Measurements from ENCODE around the gene PLSCR2. TPM values are rescaled to one million over a fixed set of nuclear protein-coding genes. Genes with fewer than 3 reads are reported as not detected.
A peak's percentile ranks its signal among the peaks of the same experiment; 100 is the strongest.
"Not testable (repeated sequence)": the region's sequence is repeated elsewhere in the genome, so short reads cannot be mapped to it uniquely, and the experiment has no call there.

PLSCR2 gene
- total RNA-seq, 2 experiments from 2014 or later, result not detected

- ChIA-PET CTCF (interaction anchor here (0.9 kb wide), 1 partner anchor 9 kb away, joined by 3 read pairs; no protein-coding TSS in a partner anchor), POLR2A (interaction anchor here (1.0 to 1.2 kb wide), 2 partner anchors 29 to 45 kb away, joined by 3 to 6 read pairs; partner anchors contain the start of gene PLSCR1)
- peak overlapping the region; percentile 67 for H3K27ac Mint-ChIP-seq
- peaks cover 9% of the 10 kb centered on the region for H3K9me3 Mint-ChIP-seq
- H3K27me3 Mint-ChIP-seq, result peaks cover 10% of the 10 kb centered on the region
- peak; percentile 54 for DNase-seq
- peaks cover 17% of the 10 kb centered on the region for H3K4me1 Mint-ChIP-seq
- peaks cover 1% of the 10 kb centered on the region for H3K36me3 Mint-ChIP-seq (ENCODE audit: low read depth)
- peak overlapping the region; percentile 52 for H3K4me3 Mint-ChIP-seq
These were observed 28.8 kb upstream of the PLSCR2 start for GRCh38 chr3:146498002-146498736.

- not testable (repeated sequence) for H3K9me3 Mint-ChIP-seq; H3K36me3 Mint-ChIP-seq (ENCODE audit: low read depth); DNase-seq; H3K27ac Mint-ChIP-seq; H3K4me3 Mint-ChIP-seq
- ChIA-PET CTCF (interaction anchor here (0.9 kb wide), 1 partner anchor 10 kb away, joined by 3 read pairs; no protein-coding TSS in a partner anchor), POLR2A (interaction anchor here (1.0 to 1.2 kb wide), 2 partner anchors 30 to 46 kb away, joined by 3 to 6 read pairs; partner anchors contain the start of gene PLSCR1)
- Mint-ChIP-seq H3K27me3 (peaks cover 18% of the 10 kb centered on the region), H3K4me1 (peaks cover 17% of the 10 kb centered on the region)
These were observed 27.9 kb upstream of the PLSCR2 start for GRCh38 chr3:146497145-146497843.

GRCh38 chr3:146496726-146497125, 27.4 kb upstream of the PLSCR2 start:
- Mint-ChIP-seq H3K4me1 (peaks cover 17% of the 10 kb centered on the region), H3K27ac (no peak overlapping the region), H3K27me3 (peaks cover 24% of the 10 kb centered on the region), H3K4me3 (no peak overlapping the region), H3K36me3 (ENCODE audit: low read depth) (no peaks in the 10 kb centered on the region), H3K9me3 (peaks cover 9% of the 10 kb centered on the region)
- no peak for DNase-seq
- ChIA-PET CTCF (no interaction called here), POLR2A (no interaction called here)

GRCh38 chr3:146496251-146496650, 26.9 kb upstream of the PLSCR2 start:
- POLR2A ChIA-PET, result no interaction called here

GRCh38 chr3:146493761-146494160, 24.4 kb upstream of the PLSCR2 start:
- CTCF ChIA-PET, result interaction anchor here (0.7 kb wide), 2 partner anchors 123 to 639 kb away, joined by 3 to 9 read pairs; no protein-coding TSS in a partner anchor
- POLR2A ChIA-PET, result no interaction called here

More at GRCh38 chr3:146496251-146496650, 26.9 kb upstream of the PLSCR2 start:
- no peak overlapping the region for H3K4me3 Mint-ChIP-seq
- no peak for DNase-seq
- CTCF ChIA-PET, result no interaction called here
- H3K9me3 Mint-ChIP-seq, result peaks cover 9% of the 10 kb centered on the region
- no peaks in the 10 kb centered on the region for H3K36me3 Mint-ChIP-seq (ENCODE audit: low read depth)
- peaks cover 24% of the 10 kb centered on the region for H3K27me3 Mint-ChIP-seq
- no peak overlapping the region for H3K27ac Mint-ChIP-seq
- H3K4me1 Mint-ChIP-seq, result peaks cover 17% of the 10 kb centered on the region

GRCh38 chr3:146493221-146493620, 23.9 kb upstream of the PLSCR2 start:
- ChIA-PET POLR2A (no interaction called here), CTCF (interaction anchor here (0.7 kb wide), 2 partner anchors 122 to 639 kb away, joined by 3 to 9 read pairs; no protein-coding TSS in a partner anchor)
- Mint-ChIP-seq H3K4me3 (no peak overlapping the region), H3K36me3 (ENCODE audit: low read depth) (no peaks in the 10 kb centered on the region), H3K4me1 (peaks cover 11% of the 10 kb centered on the region), H3K9me3 (peaks cover 14% of the 10 kb centered on the region), H3K27ac (no peak overlapping the region), H3K27me3 (peaks cover 39% of the 10 kb centered on the region)
- no peak for DNase-seq

More at GRCh38 chr3:146493761-146494160, 24.4 kb upstream of the PLSCR2 start:
- no peak overlapping the region for H3K27ac Mint-ChIP-seq
- no peaks in the 10 kb centered on the region for H3K36me3 Mint-ChIP-seq (ENCODE audit: low read depth)
- peaks cover 38% of the 10 kb centered on the region for H3K27me3 Mint-ChIP-seq
- H3K4me1 Mint-ChIP-seq, result peaks cover 17% of the 10 kb centered on the region
- H3K9me3 Mint-ChIP-seq, result peaks cover 14% of the 10 kb centered on the region
- DNase-seq, result no peak
- no peak overlapping the region for H3K4me3 Mint-ChIP-seq

GRCh38 chr3:146491303-146491702, 21.9 kb upstream of the PLSCR2 start:
- CTCF ChIA-PET, result no interaction called here
- no peak for DNase-seq
- Mint-ChIP-seq H3K27me3 (peaks cover 48% of the 10 kb centered on the region), H3K4me1 (peaks cover 2% of the 10 kb centered on the region), H3K4me3 (no peak overlapping the region), H3K36me3 (ENCODE audit: low read depth) (no peaks in the 10 kb centered on the region), H3K9me3 (peaks cover 6% of the 10 kb centered on the region), H3K27ac (no peak overlapping the region)
- POLR2A ChIA-PET, result interaction anchor here (0.9 kb wide), 1 partner anchor 22 kb away, joined by 3 read pairs; no protein-coding TSS in a partner anchor

GRCh38 chr3:146485297-146485696, 15.9 kb upstream of the PLSCR2 start:
- no peaks in the 10 kb centered on the region for H3K4me1 Mint-ChIP-seq
- H3K9me3 Mint-ChIP-seq, result peaks cover 12% of the 10 kb centered on the region
- no peaks in the 10 kb centered on the region for H3K36me3 Mint-ChIP-seq (ENCODE audit: low read depth)
- peaks cover 40% of the 10 kb centered on the region for H3K27me3 Mint-ChIP-seq
- POLR2A ChIA-PET, result no interaction called here
- no peak for DNase-seq
- H3K27ac Mint-ChIP-seq, result no peak overlapping the region
- CTCF ChIA-PET, result no interaction called here
- H3K4me3 Mint-ChIP-seq, result no peak overlapping the region

- H3K27ac Mint-ChIP-seq, result no peak overlapping the region
- CTCF ChIA-PET, result no interaction called here
- peaks cover 24% of the 10 kb centered on the region for H3K27me3 Mint-ChIP-seq
- H3K4me3 Mint-ChIP-seq, result no peak overlapping the region
- DNase-seq, result no peak
- POLR2A ChIA-PET, result no interaction called here
- H3K9me3 Mint-ChIP-seq, result no peaks in the 10 kb centered on the region
- H3K4me1 Mint-ChIP-seq, result no peaks in the 10 kb centered on the region
- no peaks in the 10 kb centered on the region for H3K36me3 Mint-ChIP-seq (ENCODE audit: low read depth)
These were observed 6.9 kb upstream of the PLSCR2 start for GRCh38 chr3:146476094-146476740.

GRCh38 chr3:146474976-146475375, 5.6 kb upstream of the PLSCR2 start:
- H3K9me3 Mint-ChIP-seq; DNase-seq; H3K4me3 Mint-ChIP-seq; H3K36me3 Mint-ChIP-seq (ENCODE audit: low read depth); POLR2A ChIA-PET; CTCF ChIA-PET; H3K27ac Mint-ChIP-seq; H3K4me1 Mint-ChIP-seq: not testable (repeated sequence)
- peaks cover 15% of the 10 kb centered on the region for H3K27me3 Mint-ChIP-seq

GRCh38 chr3:146473726-146474125, 4.4 kb upstream of the PLSCR2 start:
- Mint-ChIP-seq H3K9me3 (no peaks in the 10 kb centered on the region), H3K4me3 (no peak overlapping the region), H3K27ac (no peak overlapping the region), H3K36me3 (ENCODE audit: low read depth) (no peaks in the 10 kb centered on the region), H3K27me3 (peaks cover 10% of the 10 kb centered on the region), H3K4me1 (peaks cover 9% of the 10 kb centered on the region)
- no peak for DNase-seq
- ChIA-PET POLR2A (no interaction called here), CTCF (no interaction called here)

- peaks cover 9% of the 10 kb centered on the region for H3K4me1 Mint-ChIP-seq
- no peak overlapping the region for H3K4me3 Mint-ChIP-seq
- no peaks in the 10 kb centered on the region for H3K9me3 Mint-ChIP-seq
- H3K27me3 Mint-ChIP-seq, result peaks cover 7% of the 10 kb centered on the region
- H3K27ac Mint-ChIP-seq, result no peak overlapping the region
- POLR2A ChIA-PET, result no interaction called here
- H3K36me3 Mint-ChIP-seq (ENCODE audit: low read depth), result no peaks in the 10 kb centered on the region
- CTCF ChIA-PET, result no interaction called here
- no peak for DNase-seq
These were observed 3.2 kb upstream of the PLSCR2 start for GRCh38 chr3:146472611-146473010.

- H3K4me3 Mint-ChIP-seq, result no peak overlapping the region
- ChIA-PET POLR2A (interaction anchor here (1.5 kb wide), 1 partner anchor 61 kb away, joined by 3 read pairs; no protein-coding TSS in a partner anchor), CTCF (interaction anchor here (0.6 kb wide), 1 partner anchor 120 kb away, joined by 4 read pairs; no protein-coding TSS in a partner anchor)
These were observed 1.7 kb upstream of the PLSCR2 start for GRCh38 chr3:146471012-146471411.

More at GRCh38 chr3:146471012-146471411, 1.7 kb upstream of the PLSCR2 start:
- Mint-ChIP-seq H3K36me3 (ENCODE audit: low read depth) (no peaks in the 10 kb centered on the region), H3K27me3 (peaks cover 7% of the 10 kb centered on the region), H3K4me1 (peaks cover 9% of the 10 kb centered on the region), H3K27ac (no peak overlapping the region), H3K9me3 (no peaks in the 10 kb centered on the region)
- no peak for DNase-seq
